GM21717 (cell line): ENCODE measurements around the gene AFAP1L2.

Experiments
- ATAC-seq: cut with Tn5 transposase; IDR thresholded peaks from one replicate; pipeline ENCODE4 v1.9.1; 2021; ENCODE audit warnings: mild to moderate bottlenecking, moderate library complexity; ENCODE audit not compliant: unreplicated experiment

The AFAP1L2 gene

GRCh38 chr10:114412907-114413797, 8.8 kb upstream of the AFAP1L2 start:
- no peak for ATAC-seq

GRCh38 chr10:114408968-114409444, 4.7 kb upstream of the AFAP1L2 start:
- ATAC-seq: no peak

GRCh38 chr10:114408112-114408967, 4.0 kb upstream of the AFAP1L2 start:
- no peak for ATAC-seq

- ATAC-seq: no peak
Observed at GRCh38 chr10:114406455-114406854, 2.2 kb upstream of the AFAP1L2 start.

GRCh38 chr10:114405011-114405350, 679 bp upstream of the AFAP1L2 start:
- ATAC-seq: no peak

- no peak for ATAC-seq
Observed at GRCh38 chr10:114403541-114404161, 651 bp downstream of the AFAP1L2 start.

GRCh38 chr10:114402871-114403540, 1.3 kb downstream of the AFAP1L2 start:
- ATAC-seq: no peak

GRCh38 chr10:114402233-114402632, 2.1 kb downstream of the AFAP1L2 start:
- ATAC-seq: no peak

GRCh38 chr10:114401195-114401791, 3.0 kb downstream of the AFAP1L2 start:
- no peak for ATAC-seq

GRCh38 chr10:114400091-114400490, 4.2 kb downstream of the AFAP1L2 start:
- ATAC-seq: no peak

- ATAC-seq: no peak
Observed at GRCh38 chr10:114399576-114399975, 4.7 kb downstream of the AFAP1L2 start.

GRCh38 chr10:114398587-114399331, 5.5 kb downstream of the AFAP1L2 start:
- no peak for ATAC-seq

GRCh38 chr10:114397651-114398145, 6.6 kb downstream of the AFAP1L2 start:
- no peak for ATAC-seq

GRCh38 chr10:114396464-114396863, 7.8 kb downstream of the AFAP1L2 start:
- no peak for ATAC-seq

- no peak for ATAC-seq
Observed at GRCh38 chr10:114395366-114396022, 8.8 kb downstream of the AFAP1L2 start.

GRCh38 chr10:114394531-114394930, 9.8 kb downstream of the AFAP1L2 start:
- ATAC-seq: no peak

- no peak for ATAC-seq
Observed at GRCh38 chr10:114393886-114394285, 10.4 kb downstream of the AFAP1L2 start.

GRCh38 chr10:114393482-114393881, 10.8 kb downstream of the AFAP1L2 start:
- no peak for ATAC-seq
